ENCODE measurements around the gene TMEM184C. TPM values are rescaled to one million over a fixed set of nuclear protein-coding genes. Genes with fewer than 3 reads are reported as not detected.

The TMEM184C gene
- total RNA-seq, 4 donors from 2014 or later: 17.5 to 24.7 (median 21.3) TPM

DNA sequence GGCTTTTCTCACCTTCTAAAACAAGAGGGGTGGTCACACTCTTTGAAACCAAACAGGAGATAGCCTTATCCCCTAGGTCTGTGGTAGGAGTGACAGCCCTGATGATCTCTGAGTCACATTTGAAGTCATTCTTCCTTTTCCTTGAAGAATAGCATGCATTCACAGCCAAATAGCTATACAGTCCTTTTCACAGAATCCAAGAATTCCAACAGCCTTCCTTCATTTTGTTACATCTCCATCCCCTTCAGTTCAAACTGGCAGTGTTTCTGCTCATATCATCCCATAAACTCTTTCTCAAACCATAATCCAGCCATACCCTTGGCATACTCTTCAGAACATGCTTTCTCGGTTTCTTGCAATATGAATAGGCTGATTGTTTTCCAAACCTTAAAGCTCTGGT lies 33.3 kb upstream of the TMEM184C start:
- Histone ChIP-seq H3K4me3 (no peak overlapping the region), H3K27me3 (no peaks in the 10 kb centered on the region), H3K27ac (no peak overlapping the region), H3K4me1 (no peaks in the 10 kb centered on the region), H3K36me3 (no peaks in the 10 kb centered on the region), H3K9me3 (peaks cover 0 to 10% (median 0%) of the 10 kb centered on the region in 3 donors)
- TF ChIP-seq EP300 (IDR thresholded peaks at IDR 0.05) (no peak), POLR2AphosphoS5 (IDR thresholded peaks at IDR 0.05) (no peak), POLR2A (IDR thresholded peaks at IDR 0.05) (no peak)
- TF ChIP-seq, protein P1, sequence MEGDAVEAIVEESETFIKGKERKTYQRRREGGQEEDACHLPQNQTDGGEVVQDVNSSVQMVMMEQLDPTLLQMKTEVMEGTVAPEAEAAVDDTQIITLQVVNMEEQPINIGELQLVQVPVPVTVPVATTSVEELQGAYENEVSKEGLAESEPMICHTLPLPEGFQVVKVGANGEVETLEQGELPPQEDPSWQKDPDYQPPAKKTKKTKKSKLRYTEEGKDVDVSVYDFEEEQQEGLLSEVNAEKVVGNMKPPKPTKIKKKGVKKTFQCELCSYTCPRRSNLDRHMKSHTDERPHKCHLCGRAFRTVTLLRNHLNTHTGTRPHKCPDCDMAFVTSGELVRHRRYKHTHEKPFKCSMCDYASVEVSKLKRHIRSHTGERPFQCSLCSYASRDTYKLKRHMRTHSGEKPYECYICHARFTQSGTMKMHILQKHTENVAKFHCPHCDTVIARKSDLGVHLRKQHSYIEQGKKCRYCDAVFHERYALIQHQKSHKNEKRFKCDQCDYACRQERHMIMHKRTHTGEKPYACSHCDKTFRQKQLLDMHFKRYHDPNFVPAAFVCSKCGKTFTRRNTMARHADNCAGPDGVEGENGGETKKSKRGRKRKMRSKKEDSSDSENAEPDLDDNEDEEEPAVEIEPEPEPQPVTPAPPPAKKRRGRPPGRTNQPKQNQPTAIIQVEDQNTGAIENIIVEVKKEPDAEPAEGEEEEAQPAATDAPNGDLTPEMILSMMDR (IDR thresholded peaks at IDR 0.05): no peak
- ATAC-seq: no peak
- 80% methylated on average over 1 of the region's 1 CpG; no CpG with 5 or more reads in 1 of the 2 donors for WGBS, 2 donors (ENCODE audit: low coverage in 1 of 2)

DNA sequence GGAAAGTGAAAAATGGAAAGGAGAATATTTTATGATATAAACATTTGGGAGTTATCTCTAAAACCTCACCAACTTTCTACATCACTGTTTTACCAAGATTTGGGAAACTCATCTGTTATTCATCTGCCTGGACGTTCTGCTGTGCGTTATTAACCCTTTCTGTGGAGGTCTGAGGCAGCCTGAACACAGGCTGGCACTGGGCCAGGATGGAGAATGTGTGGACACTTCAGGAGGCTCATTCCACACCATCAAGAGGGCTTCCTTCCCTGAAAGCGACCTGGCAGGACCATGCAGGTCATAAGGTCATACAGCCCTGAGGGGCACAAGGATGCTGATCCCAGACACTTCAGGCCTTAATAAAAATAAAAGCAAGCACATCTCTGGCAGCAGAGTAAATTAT lies 31.2 kb upstream of the TMEM184C start:
- no peak for ATAC-seq
- Histone ChIP-seq H3K4me1 (peaks cover 0 to 12% (median 0%) of the 10 kb centered on the region in 3 donors), H3K9me3 (peaks cover 0 to 10% (median 0%) of the 10 kb centered on the region in 3 donors), H3K27ac (no peak overlapping the region), H3K27me3 (no peaks in the 10 kb centered on the region), H3K4me3 (no peak overlapping the region), H3K36me3 (no peaks in the 10 kb centered on the region)
- TF ChIP-seq POLR2AphosphoS5 (IDR thresholded peaks at IDR 0.05) (no peak), EP300 (IDR thresholded peaks at IDR 0.05) (no peak), POLR2A (IDR thresholded peaks at IDR 0.05) (no peak)
- TF ChIP-seq, protein P1 (IDR thresholded peaks at IDR 0.05): no peak
- 0 to 31% methylated on average over 2 to 3 of the region's 3 CpGs for WGBS, 2 donors (ENCODE audit: low coverage in 1 of 2)

DNA sequence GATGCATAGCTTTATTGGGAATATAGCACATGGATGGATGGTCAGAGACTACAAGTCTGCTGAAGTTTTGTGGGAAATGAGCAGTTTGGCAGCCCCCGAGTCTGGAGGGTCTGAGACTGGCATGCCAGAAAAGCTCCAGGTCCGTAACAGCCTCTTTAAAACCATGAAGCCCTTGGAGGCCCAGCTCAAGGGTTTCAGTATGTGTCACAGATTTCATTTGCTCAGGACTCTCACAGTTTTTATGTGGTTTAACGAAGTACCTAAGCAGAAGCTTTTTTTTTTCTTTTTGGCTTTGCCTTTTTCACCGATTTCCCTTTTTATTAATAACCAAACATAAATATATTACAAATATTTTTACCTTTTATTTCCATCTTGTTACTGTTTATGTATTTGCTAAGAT lies 30.6 kb upstream of the TMEM184C start:
- H3K27me3 ChIP-seq: no peaks in the 10 kb centered on the region
- no peak overlapping the region for H3K27ac ChIP-seq
- 74 to 76% methylated on average over 4 of the region's 4 CpGs for WGBS, 2 donors (ENCODE audit: low coverage in 1 of 2)
- no peak for ATAC-seq
- H3K4me3 ChIP-seq: no peak overlapping the region
- H3K9me3 ChIP-seq: peaks cover 0 to 10% (median 0%) of the 10 kb centered on the region in 3 donors
- TF ChIP-seq POLR2AphosphoS5 (IDR thresholded peaks at IDR 0.05) (no peak), POLR2A (IDR thresholded peaks at IDR 0.05) (no peak), EP300 (IDR thresholded peaks at IDR 0.05) (no peak)
- TF ChIP-seq, protein P1 (IDR thresholded peaks at IDR 0.05): no peak
- no peaks in the 10 kb centered on the region for H3K36me3 ChIP-seq
- peaks cover 0 to 12% (median 0%) of the 10 kb centered on the region in 3 donors for H3K4me1 ChIP-seq

GRCh38 chr4:147587041-147587440 lies 30.2 kb upstream of the TMEM184C start:
- TF ChIP-seq POLR2AphosphoS5 (IDR thresholded peaks at IDR 0.05) (no peak), EP300 (IDR thresholded peaks at IDR 0.05) (no peak), POLR2A (IDR thresholded peaks at IDR 0.05) (no peak)
- TF ChIP-seq, protein P1 (IDR thresholded peaks at IDR 0.05): no peak
- Histone ChIP-seq H3K4me1 (peaks cover 0 to 12% (median 0%) of the 10 kb centered on the region in 3 donors), H3K27ac (no peak overlapping the region), H3K36me3 (no peaks in the 10 kb centered on the region), H3K9me3 (peaks cover 0 to 10% (median 0%) of the 10 kb centered on the region in 3 donors), H3K4me3 (no peak overlapping the region), H3K27me3 (no peaks in the 10 kb centered on the region)
- 73 to 90% methylated on average over 1 to 2 of the region's 3 CpGs for WGBS, 2 donors (ENCODE audit: low coverage in 1 of 2)
- ATAC-seq: no peak

DNA sequence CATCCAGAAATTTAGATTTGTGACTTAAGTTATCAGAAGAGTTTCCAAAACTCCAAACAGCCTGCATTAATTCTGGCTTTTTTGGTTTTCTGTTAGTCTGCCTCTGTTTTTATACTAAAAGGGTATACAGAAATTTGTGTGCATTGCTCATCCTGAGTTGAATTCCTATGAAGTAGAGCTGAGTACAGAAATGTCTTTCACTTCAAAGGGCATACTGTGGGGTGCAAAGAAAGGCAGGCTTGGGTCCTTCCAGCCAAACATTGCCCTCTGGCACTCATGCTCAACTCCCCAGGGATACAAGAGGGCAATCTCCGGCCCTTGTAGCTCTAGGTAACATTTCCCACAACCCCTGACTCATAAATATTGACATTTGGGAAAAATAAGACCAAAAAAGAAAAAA lies 27.6 kb upstream of the TMEM184C start:
- Histone ChIP-seq H3K4me1 (peaks cover 0 to 12% (median 0%) of the 10 kb centered on the region in 3 donors), H3K4me3 (no peak overlapping the region), H3K27ac (no peak overlapping the region), H3K9me3 (peaks cover 0 to 4% (median 0%) of the 10 kb centered on the region in 3 donors), H3K36me3 (no peaks in the 10 kb centered on the region), H3K27me3 (no peaks in the 10 kb centered on the region)
- TF ChIP-seq EP300 (IDR thresholded peaks at IDR 0.05): no peak
- no peak for TF ChIP-seq POLR2A (IDR thresholded peaks at IDR 0.05)
- TF ChIP-seq POLR2AphosphoS5 (IDR thresholded peaks at IDR 0.05): no peak
- TF ChIP-seq, protein P1 (IDR thresholded peaks at IDR 0.05): no peak
- ATAC-seq: no peak
- no CpG with 5 or more reads among the region's 1 CpG for whole genome bisulfite sequencing, 2 donors (ENCODE audit: low coverage in 1 of 2)
